Suprapubic skin (tissue), 4 donors: Measurements from ENCODE around the gene TTC28. TPM values are rescaled to one million over a fixed set of nuclear protein-coding genes. Genes with fewer than 3 reads are reported as not detected.
"Not testable (repeated sequence)": the region's sequence is repeated elsewhere in the genome, so short reads cannot be mapped to it uniquely, and the experiment has no call there.

Experiments
- DNase-seq, 2 donors: peaks; one replicate each; pipeline ENCODE4 v3.0.0-alpha.2; 2019; ENCODE audit warnings: low spot score in 2 of 2
- H3K27ac ChIP-seq: fragments of 200-600 bp; sonication (generic); one replicate; pipeline ENCODE4 v1.5.1; 2019
- H3K27me3 ChIP-seq: fragments of 200-600 bp; sonication (generic); one replicate; pipeline ENCODE4 v1.5.1; 2019
- H3K36me3 ChIP-seq: fragments of 200-600 bp; sonication (generic); one replicate; pipeline ENCODE4 v1.5.1; 2019
- H3K4me1 ChIP-seq: fragments of 200-600 bp; sonication (generic); one replicate; pipeline ENCODE4 v1.5.1; 2019
- H3K4me3 ChIP-seq: fragments of 200-600 bp; sonication (generic); one replicate; pipeline ENCODE4 v1.5.1; 2019; ENCODE audit warnings: mild to moderate bottlenecking
- H3K9me3 ChIP-seq: fragments of 200-600 bp; sonication (generic); one replicate; pipeline ENCODE4 v1.5.1; 2019
- EP300 ChIP-seq: sonication (generic); formaldehyde crosslinking; IDR thresholded peaks from one replicate; pipeline ENCODE4 v1.6.1; 2017; ENCODE audit warnings: antibody characterized with exemption
- POLR2A ChIP-seq, 2 donors: fragments of 450-650 bp; IDR thresholded peaks; one replicate each; pipeline ENCODE4 v1.6.1; 2017; ENCODE audit warnings: antibody characterized with exemption in 2 of 2, mild to moderate bottlenecking in 2 of 2, moderate library complexity in 2 of 2
- POLR2AphosphoS5 ChIP-seq, 3 donors: sonication (generic); formaldehyde crosslinking; IDR thresholded peaks; one replicate each; pipeline ENCODE4 v1.6.1; 2017; ENCODE audit warnings: antibody characterized with exemption in 3 of 3
- WGBS: methylation state at CpG from one replicate; pipeline ENCODE4 v1.1.5; 2018; 5-methylcytosine and 5-hydroxymethylcytosine counted together
- total RNA-seq, 4 donors: library from RNA; depleted of rRNA; stranded (reverse); fragments of >200 nt; gene quantifications; one replicate each; pipeline ENCODE4 v1.1.0, GENCODE V29; 2016
- TF ChIP-seq, protein P1 (sequence below), 2 donors: fragments of 200-600 bp in 1 of 2; fragments of 450-650 bp in 1 of 2; sonication (generic) in 1 of 2; IDR thresholded peaks; one replicate each; pipeline ENCODE4 v1.5.1; 2016 to 2019; ENCODE audit warnings: antibody characterized with exemption in 2 of 2, mild to moderate bottlenecking in 1 of 2, moderate library complexity in 1 of 2

The TTC28 gene
- total RNA-seq, 4 donors from 2014 or later, result 8.1 to 23.1 (median 11.7) TPM

DNA sequence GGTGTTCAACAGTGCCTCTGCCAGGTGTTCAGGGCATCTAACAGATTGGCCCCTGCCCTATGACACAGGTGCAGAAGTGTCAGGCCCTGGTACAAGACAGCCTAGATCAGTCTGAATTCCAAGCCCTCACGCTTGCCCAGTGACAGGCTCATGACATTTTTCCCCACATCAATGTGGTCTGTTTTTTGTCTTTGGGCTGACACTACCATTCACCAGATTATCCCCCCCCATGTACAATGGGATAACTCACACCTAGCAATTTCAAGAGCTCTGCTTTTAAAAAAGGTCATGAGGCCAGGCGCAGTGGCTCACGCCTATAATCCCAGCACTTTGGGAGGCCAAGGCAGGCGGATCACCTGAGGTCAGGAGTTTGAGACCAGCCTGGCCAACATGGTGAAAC, 605.1 kb downstream of the TTC28 start:
- peaks cover 3% of the 10 kb centered on the region for H3K36me3 ChIP-seq
- WGBS, result 94% methylated on average over 4 of the region's 4 CpGs

GRCh38 chr22:28072066-28072465, 607.6 kb downstream of the TTC28 start:
- TF ChIP-seq, protein P1, sequence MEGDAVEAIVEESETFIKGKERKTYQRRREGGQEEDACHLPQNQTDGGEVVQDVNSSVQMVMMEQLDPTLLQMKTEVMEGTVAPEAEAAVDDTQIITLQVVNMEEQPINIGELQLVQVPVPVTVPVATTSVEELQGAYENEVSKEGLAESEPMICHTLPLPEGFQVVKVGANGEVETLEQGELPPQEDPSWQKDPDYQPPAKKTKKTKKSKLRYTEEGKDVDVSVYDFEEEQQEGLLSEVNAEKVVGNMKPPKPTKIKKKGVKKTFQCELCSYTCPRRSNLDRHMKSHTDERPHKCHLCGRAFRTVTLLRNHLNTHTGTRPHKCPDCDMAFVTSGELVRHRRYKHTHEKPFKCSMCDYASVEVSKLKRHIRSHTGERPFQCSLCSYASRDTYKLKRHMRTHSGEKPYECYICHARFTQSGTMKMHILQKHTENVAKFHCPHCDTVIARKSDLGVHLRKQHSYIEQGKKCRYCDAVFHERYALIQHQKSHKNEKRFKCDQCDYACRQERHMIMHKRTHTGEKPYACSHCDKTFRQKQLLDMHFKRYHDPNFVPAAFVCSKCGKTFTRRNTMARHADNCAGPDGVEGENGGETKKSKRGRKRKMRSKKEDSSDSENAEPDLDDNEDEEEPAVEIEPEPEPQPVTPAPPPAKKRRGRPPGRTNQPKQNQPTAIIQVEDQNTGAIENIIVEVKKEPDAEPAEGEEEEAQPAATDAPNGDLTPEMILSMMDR (IDR thresholded peaks at IDR 0.05), result no peak
- TF ChIP-seq EP300 (no peak), POLR2A (IDR thresholded peaks at IDR 0.05) (no peak), POLR2AphosphoS5 (IDR thresholded peaks at IDR 0.05) (no peak)
- no peak overlapping the region for H3K4me3 ChIP-seq

More for the DNA sequence above, 605.1 kb downstream of the TTC28 start:
- Histone ChIP-seq H3K27me3 (no peaks in the 10 kb centered on the region), H3K9me3 (no peaks in the 10 kb centered on the region), H3K27ac (no peak overlapping the region), H3K4me1 (peaks cover 8% of the 10 kb centered on the region), H3K4me3 (no peak overlapping the region)
- DNase-seq, result no peak
- no peak for TF ChIP-seq EP300
- TF ChIP-seq, protein P1 (IDR thresholded peaks at IDR 0.05), result no peak
- no peak for TF ChIP-seq POLR2AphosphoS5 (IDR thresholded peaks at IDR 0.05)
- no peak for TF ChIP-seq POLR2A (IDR thresholded peaks at IDR 0.05)

GRCh38 chr22:28068826-28069225, 610.8 kb downstream of the TTC28 start:
- DNase-seq, result no peak
- 68% methylated on average over 2 of the region's 2 CpGs for WGBS

More at GRCh38 chr22:28072066-28072465, 607.6 kb downstream of the TTC28 start:
- Histone ChIP-seq H3K36me3 (peaks cover 3% of the 10 kb centered on the region), H3K27ac (no peak overlapping the region), H3K9me3 (no peaks in the 10 kb centered on the region), H3K27me3 (no peaks in the 10 kb centered on the region), H3K4me1 (peaks cover 8% of the 10 kb centered on the region)
- 96% methylated on average over 3 of the region's 3 CpGs for WGBS
- no peak for DNase-seq

GRCh38 chr22:28064920-28065319, 614.7 kb downstream of the TTC28 start:
- no peaks in the 10 kb centered on the region for H3K27me3 ChIP-seq
- WGBS, result 93% methylated on average over 2 of the region's 2 CpGs
- no peak for TF ChIP-seq POLR2AphosphoS5 (IDR thresholded peaks at IDR 0.05)
- no peak for TF ChIP-seq EP300
- TF ChIP-seq, protein P1 (IDR thresholded peaks at IDR 0.05), result no peak
- no peak for TF ChIP-seq POLR2A (IDR thresholded peaks at IDR 0.05)

More at GRCh38 chr22:28068826-28069225, 610.8 kb downstream of the TTC28 start:
- Histone ChIP-seq H3K36me3 (peaks cover 3% of the 10 kb centered on the region), H3K27ac (no peak overlapping the region), H3K4me3 (no peak overlapping the region), H3K27me3 (no peaks in the 10 kb centered on the region), H3K4me1 (no peaks in the 10 kb centered on the region), H3K9me3 (no peaks in the 10 kb centered on the region)
- TF ChIP-seq POLR2AphosphoS5 (IDR thresholded peaks at IDR 0.05), result no peak
- no peak for TF ChIP-seq POLR2A (IDR thresholded peaks at IDR 0.05)
- TF ChIP-seq, protein P1 (IDR thresholded peaks at IDR 0.05), result no peak
- TF ChIP-seq EP300, result no peak

DNA sequence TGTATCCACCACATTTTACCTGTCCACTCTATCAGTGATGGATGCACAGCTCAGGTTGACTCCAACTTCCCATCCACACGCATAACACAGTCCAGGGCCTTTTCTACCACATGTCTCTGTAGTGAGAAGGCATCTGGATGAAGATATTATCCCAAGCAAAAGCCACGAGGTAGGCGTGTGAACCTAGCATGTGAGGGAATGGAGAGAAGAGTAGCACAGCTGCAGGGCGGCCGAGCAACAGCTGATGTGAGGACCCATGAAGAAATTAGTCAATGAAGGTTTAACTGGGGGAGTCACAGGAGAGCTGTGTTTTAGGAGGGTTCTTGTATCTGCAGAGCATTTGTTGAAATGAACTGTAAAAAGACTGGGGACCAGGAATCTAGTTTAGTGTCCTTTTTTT, 616.0 kb downstream of the TTC28 start:
- H3K36me3 ChIP-seq, result no peaks in the 10 kb centered on the region
- H3K4me1 ChIP-seq, result no peaks in the 10 kb centered on the region
- no peaks in the 10 kb centered on the region for H3K27me3 ChIP-seq
- no peaks in the 10 kb centered on the region for H3K9me3 ChIP-seq
- WGBS, result 95% methylated on average over 5 of the region's 5 CpGs
- no peak overlapping the region for H3K4me3 ChIP-seq
- TF ChIP-seq POLR2A (IDR thresholded peaks at IDR 0.05) (no peak), EP300 (no peak), POLR2AphosphoS5 (IDR thresholded peaks at IDR 0.05) (no peak)
- TF ChIP-seq, protein P1 (IDR thresholded peaks at IDR 0.05), result no peak
- DNase-seq, result no peak
- H3K27ac ChIP-seq, result no peak overlapping the region

More at GRCh38 chr22:28064920-28065319, 614.7 kb downstream of the TTC28 start:
- no peak for DNase-seq
- Histone ChIP-seq H3K27ac (no peak overlapping the region), H3K4me1 (no peaks in the 10 kb centered on the region), H3K9me3 (no peaks in the 10 kb centered on the region), H3K4me3 (no peak overlapping the region), H3K36me3 (no peaks in the 10 kb centered on the region)

- H3K36me3 ChIP-seq, H3K9me3 ChIP-seq, H3K4me1 ChIP-seq, H3K4me3 ChIP-seq, DNase-seq, H3K27me3 ChIP-seq, H3K27ac ChIP-seq: not testable (repeated sequence)
- WGBS, result 84% methylated on average over 2 of the region's 2 CpGs
Measured at GRCh38 chr22:28060594-28060993, 619.0 kb downstream of the TTC28 start.
